Measurements from ENCODE around the gene POLR1G.
A peak's percentile ranks its signal among the peaks of the same experiment; 100 is the strongest.

POLR1G gene

GRCh38 chr19:45363861-45364459 lies 42.5 kb upstream of the POLR1G start:
- ChIA-PET POLR2A (no interaction called here), CTCF (no interaction called here)
- no peak for DNase-seq (ENCODE audit: low read depth, low spot score)
- no peak for TF ChIP-seq CTCF (IDR thresholded peaks at IDR 0.05; ENCODE audit: insufficient read depth, low read length, missing control alignments)
- no peak overlapping the region for H3K4me3 ChIP-seq (ENCODE audit: low read depth, low read length)

- no peak for TF ChIP-seq CTCF (IDR thresholded peaks at IDR 0.05; ENCODE audit: insufficient read depth, low read length, missing control alignments)
- no peak overlapping the region for H3K4me3 ChIP-seq (ENCODE audit: low read depth, low read length)
- CTCF ChIA-PET, result no interaction called here
- POLR2A ChIA-PET, result no interaction called here
- DNase-seq (ENCODE audit: low read depth, low spot score), result no peak
Observed at GRCh38 chr19:45364696-45365095, 41.7 kb upstream of the POLR1G start.

GRCh38 chr19:45368127-45368526 lies 38.3 kb upstream of the POLR1G start:
- CTCF ChIA-PET, result interaction anchor here (1.3 to 2.8 kb wide), 3 partner anchors 34 to 117 kb away, joined by 3 to 13 read pairs (median 7); no protein-coding TSS in a partner anchor
- no peak for DNase-seq (ENCODE audit: low read depth, low spot score)
- H3K4me3 ChIP-seq (ENCODE audit: low read depth, low read length), result no peak overlapping the region
- no peak for TF ChIP-seq CTCF (IDR thresholded peaks at IDR 0.05; ENCODE audit: insufficient read depth, low read length, missing control alignments)
- POLR2A ChIA-PET, result no interaction called here

- POLR2A ChIA-PET, result no interaction called here
- CTCF ChIA-PET, result interaction anchor here (1.3 to 2.8 kb wide), 4 partner anchors 33 to 116 kb away, joined by 3 to 13 read pairs (median 6); no protein-coding TSS in a partner anchor
- H3K4me3 ChIP-seq (ENCODE audit: low read depth, low read length), result peak overlapping the region; percentile 15; the same call in 1 of the 2 replicates
- TF ChIP-seq CTCF (IDR thresholded peaks at IDR 0.05; ENCODE audit: insufficient read depth, low read length, missing control alignments), result no peak
- no peak for DNase-seq (ENCODE audit: low read depth, low spot score)
Observed at GRCh38 chr19:45368737-45369340, 37.6 kb upstream of the POLR1G start.

- no peak for TF ChIP-seq CTCF (IDR thresholded peaks at IDR 0.05; ENCODE audit: insufficient read depth, low read length, missing control alignments)
- peak; percentile 84 for DNase-seq (ENCODE audit: low read depth, low spot score)
- H3K4me3 ChIP-seq (ENCODE audit: low read depth, low read length), result peak within 1 kb of the TSS; percentile 79
- POLR2A ChIA-PET, result no interaction called here
- CTCF ChIA-PET, result interaction anchor here (0.8 to 2.8 kb wide), 5 partner anchors 33 to 115 kb away, joined by 3 to 7 read pairs (median 5); no protein-coding TSS in a partner anchor
Observed at GRCh38 chr19:45370410-45371204, 35.8 kb upstream of the POLR1G start, which contains the start of gene ERCC2. ERCC2 (minus strand) TSS chr19:45370573; CDS start chr19:45370540, 33 bp downstream.

Measured in AG04449 (cell line).